ENCODE data around the gene H1-8. TPM values are rescaled to one million over a fixed set of nuclear protein-coding genes. Genes with fewer than 3 reads are reported as not detected.

Gene H1-8
- total and polyA plus RNA-seq, 9 of the 15 experiments (the other 6 are each of a cell fraction or from before 2014, with no cell fraction given) = not detected

- TF ChIP-seq SMARCE1 (IDR thresholded peaks at IDR 0.05) (peak; percentile 38; the same call in 1 of the 2 replicates), ARNT (IDR thresholded peaks at IDR 0.05) (no peak), TCF3 (CRISPR knock-in tag; IDR thresholded peaks at IDR 0.05) (peak; percentile 57), MYC (IDR thresholded peaks at IDR 0.05; ENCODE audit: low read depth, low read length) (0 out of 2 replicates have a peak, but pooled peaks have one; percentile 29), MYC (CRISPR knock-in tag; IDR thresholded peaks at IDR 0.05; ENCODE audit: borderline replicate concordance, low read depth) (no peak), NRF1 (conservative IDR thresholded peaks at IDR 0.05 in 1 of 2, IDR thresholded peaks at IDR 0.05 in 1 of 2) (0 out of 4 replicates have a peak, but pooled peaks of 1 of the 2 experiments have one; percentile 31), PREB (CRISPR knock-in tag; IDR thresholded peaks at IDR 0.05) (no peak), FOXA3 (CRISPR knock-in tag; conservative IDR thresholded peaks at IDR 0.05 in 1 of 2, IDR thresholded peaks at IDR 0.05 in 1 of 2) (0 out of 4 replicates have a peak, but pooled peaks of 1 of the 2 experiments have one; percentile 59), RB1 (IDR thresholded peaks at IDR 0.05; ENCODE audit: low read depth) (no peak), ARID4B (CRISPR knock-in tag; IDR thresholded peaks at IDR 0.05) (peak; percentile 24; the same call in 1 of the 2 replicates), ATF7 (IDR thresholded peaks at IDR 0.05) (peak; percentile 42; the same call in 1 of the 2 replicates), CREB1 (IDR thresholded peaks at IDR 0.05) (no peak), CREB1 (CRISPR knock-in tag; IDR thresholded peaks at IDR 0.05) (peak; percentile 55; the same call in 1 of the 2 replicates), CREM (IDR thresholded peaks at IDR 0.05; ENCODE audit: low read depth) (peak; percentile 48), ARID1B (IDR thresholded peaks at IDR 0.05) (peak; percentile 64), ZFX (CRISPR knock-in tag; IDR thresholded peaks at IDR 0.05) (peak; percentile 69)
- TF ChIP-seq, protein P1, sequence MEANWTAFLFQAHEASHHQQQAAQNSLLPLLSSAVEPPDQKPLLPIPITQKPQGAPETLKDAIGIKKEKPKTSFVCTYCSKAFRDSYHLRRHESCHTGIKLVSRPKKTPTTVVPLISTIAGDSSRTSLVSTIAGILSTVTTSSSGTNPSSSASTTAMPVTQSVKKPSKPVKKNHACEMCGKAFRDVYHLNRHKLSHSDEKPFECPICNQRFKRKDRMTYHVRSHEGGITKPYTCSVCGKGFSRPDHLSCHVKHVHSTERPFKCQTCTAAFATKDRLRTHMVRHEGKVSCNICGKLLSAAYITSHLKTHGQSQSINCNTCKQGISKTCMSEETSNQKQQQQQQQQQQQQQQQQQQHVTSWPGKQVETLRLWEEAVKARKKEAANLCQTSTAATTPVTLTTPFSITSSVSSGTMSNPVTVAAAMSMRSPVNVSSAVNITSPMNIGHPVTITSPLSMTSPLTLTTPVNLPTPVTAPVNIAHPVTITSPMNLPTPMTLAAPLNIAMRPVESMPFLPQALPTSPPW (CRISPR knock-in tag; IDR thresholded peaks at IDR 0.05) = peak; percentile 55
- TF ChIP-seq, protein P2, sequence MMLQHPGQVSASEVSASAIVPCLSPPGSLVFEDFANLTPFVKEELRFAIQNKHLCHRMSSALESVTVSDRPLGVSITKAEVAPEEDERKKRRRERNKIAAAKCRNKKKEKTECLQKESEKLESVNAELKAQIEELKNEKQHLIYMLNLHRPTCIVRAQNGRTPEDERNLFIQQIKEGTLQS (IDR thresholded peaks at IDR 0.05) = peak; percentile 56
- TF ChIP-seq, protein P2 (CRISPR knock-in tag; conservative IDR thresholded peaks at IDR 0.05) = no peak
- TF ChIP-seq, protein P3, sequence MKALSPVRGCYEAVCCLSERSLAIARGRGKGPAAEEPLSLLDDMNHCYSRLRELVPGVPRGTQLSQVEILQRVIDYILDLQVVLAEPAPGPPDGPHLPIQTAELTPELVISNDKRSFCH (CRISPR knock-in tag; IDR thresholded peaks at IDR 0.05) = no peak
- TF ChIP-seq, protein P3 (tag; IDR thresholded peaks at IDR 0.05) = no peak
These were observed 56.6 kb downstream of the H1-8 start (continued) for GRCh38 chr3:129599607-129600006.
